A549 (cell line): ENCODE measurements around the gene SYNJ1.

Experiments used
- CEBPB ChIP-seq, 2 experiments: fragments of >200 bp in 1 of 2; sonication (Bioruptor Twin) in 1 of 2; formaldehyde crosslinking in 1 of 2; IDR thresholded peaks; 2 replicates each; pipeline ENCODE4 v1.6.1; 2012 to 2016
- GATA3 ChIP-seq: IDR thresholded peaks from 2 replicates; pipeline ENCODE4 v1.6.1; 2012; ENCODE audit warnings: borderline replicate concordance
- POLR2A ChIP-seq: IDR thresholded peaks from 2 replicates; pipeline ENCODE4 v1.6.1; 2012; ENCODE audit warnings: mild to moderate bottlenecking, low read length
- RCOR1 ChIP-seq: fragments of 150-350 bp; IDR thresholded peaks from 2 replicates; pipeline ENCODE4 v1.6.1; 2014; ENCODE audit warnings: antibody characterized with exemption, low read length, low read depth
- TF ChIP-seq, protein P1 (sequence below): fragments of >200 bp; sonication (Bioruptor Twin); formaldehyde crosslinking; IDR thresholded peaks from 3 replicates; pipeline ENCODE4 v1.5.1; 2016

DNA sequence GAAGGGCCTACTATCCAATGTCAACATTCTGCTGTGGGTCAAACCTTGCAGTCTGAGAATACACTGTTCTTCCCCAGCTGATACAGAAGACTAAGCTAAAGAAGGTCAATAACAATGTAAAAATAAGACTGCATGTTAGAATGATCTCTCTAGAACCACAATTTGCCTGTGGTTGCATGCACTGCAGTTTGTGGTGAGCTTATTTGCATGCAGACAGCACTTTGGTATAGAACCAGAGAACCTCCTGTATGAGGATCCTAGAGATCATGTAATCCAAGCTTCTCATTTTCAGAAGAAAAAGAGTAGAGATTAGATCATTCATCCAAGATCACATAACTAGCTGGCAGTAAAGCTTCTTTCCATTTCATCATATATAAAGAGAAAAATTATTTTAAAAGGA, 15.8 kb downstream of the SYNJ1 start:
- TF ChIP-seq CEBPB (IDR thresholded peaks at IDR 0.05) = no peak
- TF ChIP-seq POLR2A = no peak
- TF ChIP-seq, protein P1, sequence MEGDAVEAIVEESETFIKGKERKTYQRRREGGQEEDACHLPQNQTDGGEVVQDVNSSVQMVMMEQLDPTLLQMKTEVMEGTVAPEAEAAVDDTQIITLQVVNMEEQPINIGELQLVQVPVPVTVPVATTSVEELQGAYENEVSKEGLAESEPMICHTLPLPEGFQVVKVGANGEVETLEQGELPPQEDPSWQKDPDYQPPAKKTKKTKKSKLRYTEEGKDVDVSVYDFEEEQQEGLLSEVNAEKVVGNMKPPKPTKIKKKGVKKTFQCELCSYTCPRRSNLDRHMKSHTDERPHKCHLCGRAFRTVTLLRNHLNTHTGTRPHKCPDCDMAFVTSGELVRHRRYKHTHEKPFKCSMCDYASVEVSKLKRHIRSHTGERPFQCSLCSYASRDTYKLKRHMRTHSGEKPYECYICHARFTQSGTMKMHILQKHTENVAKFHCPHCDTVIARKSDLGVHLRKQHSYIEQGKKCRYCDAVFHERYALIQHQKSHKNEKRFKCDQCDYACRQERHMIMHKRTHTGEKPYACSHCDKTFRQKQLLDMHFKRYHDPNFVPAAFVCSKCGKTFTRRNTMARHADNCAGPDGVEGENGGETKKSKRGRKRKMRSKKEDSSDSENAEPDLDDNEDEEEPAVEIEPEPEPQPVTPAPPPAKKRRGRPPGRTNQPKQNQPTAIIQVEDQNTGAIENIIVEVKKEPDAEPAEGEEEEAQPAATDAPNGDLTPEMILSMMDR = no peak
- TF ChIP-seq GATA3 = no peak
- TF ChIP-seq RCOR1 = no peak
